ENCODE data around the gene MPLKIP. TPM values are rescaled to one million over a fixed set of nuclear protein-coding genes. Genes with fewer than 3 reads are reported as not detected.

The MPLKIP gene
- total and polyA plus RNA-seq, 2 experiments from 2014 or later: 64.0 to 147 TPM

GRCh38 chr7:40175725-40176510 is 41.5 kb upstream of the MPLKIP start:
- H3K4me1 Mint-ChIP-seq: peaks cover 3% of the 10 kb centered on the region; the same call in 1 of the 3 replicates
- DNase-seq (ENCODE audit: low spot score) (no peak), ATAC-seq (no peak)
- TF ChIP-seq POLR2AphosphoS5 (IDR thresholded peaks at IDR 0.05; ENCODE audit: low read depth) (no peak), JUNB (IDR thresholded peaks at IDR 0.05; ENCODE audit: unreplicated experiment) (no peak), CREB1 (CRISPR knock-in tag; IDR thresholded peaks at IDR 0.05; ENCODE audit: low read depth) (no peak), ETS1 (IDR thresholded peaks at IDR 0.05) (no peak), EZH2 (IDR thresholded peaks at IDR 0.05; ENCODE audit: low read depth, unreplicated experiment) (no peak), STAT1 (IDR thresholded peaks at IDR 0.05; ENCODE audit: unreplicated experiment) (no peak), EZH2phosphoT487 (IDR thresholded peaks at IDR 0.05; ENCODE audit: unreplicated experiment) (no peak), ZNF114 (CRISPR knock-in tag; IDR thresholded peaks at IDR 0.05) (no peak), ZNF331 (CRISPR knock-in tag; IDR thresholded peaks at IDR 0.05; ENCODE audit: low read depth) (no peak), NANOG (IDR thresholded peaks at IDR 0.05; ENCODE audit: borderline replicate concordance) (no peak)
- TF ChIP-seq, protein P1, sequence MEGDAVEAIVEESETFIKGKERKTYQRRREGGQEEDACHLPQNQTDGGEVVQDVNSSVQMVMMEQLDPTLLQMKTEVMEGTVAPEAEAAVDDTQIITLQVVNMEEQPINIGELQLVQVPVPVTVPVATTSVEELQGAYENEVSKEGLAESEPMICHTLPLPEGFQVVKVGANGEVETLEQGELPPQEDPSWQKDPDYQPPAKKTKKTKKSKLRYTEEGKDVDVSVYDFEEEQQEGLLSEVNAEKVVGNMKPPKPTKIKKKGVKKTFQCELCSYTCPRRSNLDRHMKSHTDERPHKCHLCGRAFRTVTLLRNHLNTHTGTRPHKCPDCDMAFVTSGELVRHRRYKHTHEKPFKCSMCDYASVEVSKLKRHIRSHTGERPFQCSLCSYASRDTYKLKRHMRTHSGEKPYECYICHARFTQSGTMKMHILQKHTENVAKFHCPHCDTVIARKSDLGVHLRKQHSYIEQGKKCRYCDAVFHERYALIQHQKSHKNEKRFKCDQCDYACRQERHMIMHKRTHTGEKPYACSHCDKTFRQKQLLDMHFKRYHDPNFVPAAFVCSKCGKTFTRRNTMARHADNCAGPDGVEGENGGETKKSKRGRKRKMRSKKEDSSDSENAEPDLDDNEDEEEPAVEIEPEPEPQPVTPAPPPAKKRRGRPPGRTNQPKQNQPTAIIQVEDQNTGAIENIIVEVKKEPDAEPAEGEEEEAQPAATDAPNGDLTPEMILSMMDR (conservative IDR thresholded peaks at IDR 0.05; ENCODE audit: low read depth in 2 of 2): no peak
- TF ChIP-seq, protein P2, sequence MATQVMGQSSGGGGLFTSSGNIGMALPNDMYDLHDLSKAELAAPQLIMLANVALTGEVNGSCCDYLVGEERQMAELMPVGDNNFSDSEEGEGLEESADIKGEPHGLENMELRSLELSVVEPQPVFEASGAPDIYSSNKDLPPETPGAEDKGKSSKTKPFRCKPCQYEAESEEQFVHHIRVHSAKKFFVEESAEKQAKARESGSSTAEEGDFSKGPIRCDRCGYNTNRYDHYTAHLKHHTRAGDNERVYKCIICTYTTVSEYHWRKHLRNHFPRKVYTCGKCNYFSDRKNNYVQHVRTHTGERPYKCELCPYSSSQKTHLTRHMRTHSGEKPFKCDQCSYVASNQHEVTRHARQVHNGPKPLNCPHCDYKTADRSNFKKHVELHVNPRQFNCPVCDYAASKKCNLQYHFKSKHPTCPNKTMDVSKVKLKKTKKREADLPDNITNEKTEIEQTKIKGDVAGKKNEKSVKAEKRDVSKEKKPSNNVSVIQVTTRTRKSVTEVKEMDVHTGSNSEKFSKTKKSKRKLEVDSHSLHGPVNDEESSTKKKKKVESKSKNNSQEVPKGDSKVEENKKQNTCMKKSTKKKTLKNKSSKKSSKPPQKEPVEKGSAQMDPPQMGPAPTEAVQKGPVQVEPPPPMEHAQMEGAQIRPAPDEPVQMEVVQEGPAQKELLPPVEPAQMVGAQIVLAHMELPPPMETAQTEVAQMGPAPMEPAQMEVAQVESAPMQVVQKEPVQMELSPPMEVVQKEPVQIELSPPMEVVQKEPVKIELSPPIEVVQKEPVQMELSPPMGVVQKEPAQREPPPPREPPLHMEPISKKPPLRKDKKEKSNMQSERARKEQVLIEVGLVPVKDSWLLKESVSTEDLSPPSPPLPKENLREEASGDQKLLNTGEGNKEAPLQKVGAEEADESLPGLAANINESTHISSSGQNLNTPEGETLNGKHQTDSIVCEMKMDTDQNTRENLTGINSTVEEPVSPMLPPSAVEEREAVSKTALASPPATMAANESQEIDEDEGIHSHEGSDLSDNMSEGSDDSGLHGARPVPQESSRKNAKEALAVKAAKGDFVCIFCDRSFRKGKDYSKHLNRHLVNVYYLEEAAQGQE (IDR thresholded peaks at IDR 0.05; ENCODE audit: unreplicated experiment): no peak
- TF ChIP-seq, protein P3, sequence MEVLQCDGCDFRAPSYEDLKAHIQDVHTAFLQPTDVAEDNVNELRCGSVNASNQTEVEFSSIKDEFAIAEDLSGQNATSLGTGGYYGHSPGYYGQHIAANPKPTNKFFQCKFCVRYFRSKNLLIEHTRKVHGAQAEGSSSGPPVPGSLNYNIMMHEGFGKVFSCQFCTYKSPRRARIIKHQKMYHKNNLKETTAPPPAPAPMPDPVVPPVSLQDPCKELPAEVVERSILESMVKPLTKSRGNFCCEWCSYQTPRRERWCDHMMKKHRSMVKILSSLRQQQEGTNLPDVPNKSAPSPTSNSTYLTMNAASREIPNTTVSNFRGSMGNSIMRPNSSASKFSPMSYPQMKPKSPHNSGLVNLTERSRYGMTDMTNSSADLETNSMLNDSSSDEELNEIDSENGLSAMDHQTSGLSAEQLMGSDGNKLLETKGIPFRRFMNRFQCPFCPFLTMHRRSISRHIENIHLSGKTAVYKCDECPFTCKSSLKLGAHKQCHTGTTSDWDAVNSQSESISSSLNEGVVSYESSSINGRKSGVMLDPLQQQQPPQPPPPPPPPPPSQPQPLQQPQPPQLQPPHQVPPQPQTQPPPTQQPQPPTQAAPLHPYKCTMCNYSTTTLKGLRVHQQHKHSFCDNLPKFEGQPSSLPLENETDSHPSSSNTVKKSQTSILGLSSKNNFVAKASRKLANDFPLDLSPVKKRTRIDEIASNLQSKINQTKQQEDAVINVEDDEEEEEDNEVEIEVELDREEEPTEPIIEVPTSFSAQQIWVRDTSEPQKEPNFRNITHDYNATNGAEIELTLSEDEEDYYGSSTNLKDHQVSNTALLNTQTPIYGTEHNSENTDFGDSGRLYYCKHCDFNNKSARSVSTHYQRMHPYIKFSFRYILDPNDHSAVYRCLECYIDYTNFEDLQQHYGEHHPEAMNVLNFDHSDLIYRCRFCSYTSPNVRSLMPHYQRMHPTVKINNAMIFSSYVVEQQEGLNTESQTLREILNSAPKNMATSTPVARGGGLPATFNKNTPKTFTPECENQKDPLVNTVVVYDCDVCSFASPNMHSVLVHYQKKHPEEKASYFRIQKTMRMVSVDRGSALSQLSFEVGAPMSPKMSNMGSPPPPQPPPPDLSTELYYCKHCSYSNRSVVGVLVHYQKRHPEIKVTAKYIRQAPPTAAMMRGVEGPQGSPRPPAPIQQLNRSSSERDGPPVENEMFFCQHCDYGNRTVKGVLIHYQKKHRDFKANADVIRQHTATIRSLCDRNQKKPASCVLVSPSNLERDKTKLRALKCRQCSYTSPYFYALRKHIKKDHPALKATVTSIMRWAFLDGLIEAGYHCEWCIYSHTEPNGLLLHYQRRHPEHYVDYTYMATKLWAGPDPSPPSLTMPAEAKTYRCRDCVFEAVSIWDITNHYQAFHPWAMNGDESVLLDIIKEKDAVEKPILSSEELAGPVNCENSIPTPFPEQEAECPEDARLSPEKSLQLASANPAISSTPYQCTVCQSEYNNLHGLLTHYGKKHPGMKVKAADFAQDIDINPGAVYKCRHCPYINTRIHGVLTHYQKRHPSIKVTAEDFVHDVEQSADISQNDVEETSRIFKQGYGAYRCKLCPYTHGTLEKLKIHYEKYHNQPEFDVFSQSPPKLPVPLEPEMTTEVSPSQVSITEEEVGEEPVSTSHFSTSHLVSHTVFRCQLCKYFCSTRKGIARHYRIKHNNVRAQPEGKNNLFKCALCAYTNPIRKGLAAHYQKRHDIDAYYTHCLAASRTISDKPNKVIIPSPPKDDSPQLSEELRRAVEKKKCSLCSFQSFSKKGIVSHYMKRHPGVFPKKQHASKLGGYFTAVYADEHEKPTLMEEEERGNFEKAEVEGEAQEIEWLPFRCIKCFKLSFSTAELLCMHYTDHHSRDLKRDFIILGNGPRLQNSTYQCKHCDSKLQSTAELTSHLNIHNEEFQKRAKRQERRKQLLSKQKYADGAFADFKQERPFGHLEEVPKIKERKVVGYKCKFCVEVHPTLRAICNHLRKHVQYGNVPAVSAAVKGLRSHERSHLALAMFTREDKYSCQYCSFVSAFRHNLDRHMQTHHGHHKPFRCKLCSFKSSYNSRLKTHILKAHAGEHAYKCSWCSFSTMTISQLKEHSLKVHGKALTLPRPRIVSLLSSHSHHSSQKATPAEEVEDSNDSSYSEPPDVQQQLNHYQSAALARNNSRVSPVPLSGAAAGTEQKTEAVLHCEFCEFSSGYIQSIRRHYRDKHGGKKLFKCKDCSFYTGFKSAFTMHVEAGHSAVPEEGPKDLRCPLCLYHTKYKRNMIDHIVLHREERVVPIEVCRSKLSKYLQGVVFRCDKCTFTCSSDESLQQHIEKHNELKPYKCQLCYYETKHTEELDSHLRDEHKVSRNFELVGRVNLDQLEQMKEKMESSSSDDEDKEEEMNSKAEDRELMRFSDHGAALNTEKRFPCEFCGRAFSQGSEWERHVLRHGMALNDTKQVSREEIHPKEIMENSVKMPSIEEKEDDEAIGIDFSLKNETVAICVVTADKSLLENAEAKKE (CRISPR knock-in tag; IDR thresholded peaks at IDR 0.05): no peak
- Histone ChIP-seq H3K27me3 (ENCODE audit: insufficient read depth) (no peaks in the 10 kb centered on the region), H2AFZ (no peak overlapping the region), H3K27ac (ENCODE audit: low read depth) (no peak overlapping the region), H3K9me2 (ENCODE audit: insufficient read depth) (0 out of 2 replicates have a peak, but pooled peaks cover 4% of the 10 kb centered on the region), H3F3A (replicated peaks; ENCODE audit: low read depth) (no peaks in the 10 kb centered on the region), H3K4me3 (no peak overlapping the region), H3K4me1 (ENCODE audit: insufficient read depth) (peaks cover 1% of the 10 kb centered on the region; the same call in 1 of the 2 replicates), H3K79me2 (replicated peaks; ENCODE audit: insufficient read depth) (no peaks in the 10 kb centered on the region), H3K36me3 (ENCODE audit: insufficient read depth) (no peaks in the 10 kb centered on the region), H3K4me2 (no peak overlapping the region), H4K20me1 (replicated peaks; ENCODE audit: insufficient read depth) (no peaks in the 10 kb centered on the region)
- no peaks in the 10 kb centered on the region; the same call in 2 of the 3 replicates for H3K9me3 Mint-ChIP-seq
- H3K4me3 Mint-ChIP-seq: no peak overlapping the region
- H3K27me3 Mint-ChIP-seq (ENCODE audit: insufficient read depth, low read depth, poor library complexity): peaks cover 5% of the 10 kb centered on the region
- H3K36me3 Mint-ChIP-seq (ENCODE audit: low read depth): no peaks in the 10 kb centered on the region
- no peak overlapping the region for H3K27ac Mint-ChIP-seq

Measured in GM23338 (cell line).